ENCODE results near the gene TICAM1. TPM values are rescaled to one million over a fixed set of nuclear protein-coding genes. Genes with fewer than 3 reads are reported as not detected.
A peak's percentile ranks its signal among the peaks of the same experiment; 100 is the strongest.

The TICAM1 gene
- total and polyA plus RNA-seq, 2 of the 13 experiments (the other 11 are each of a cell fraction or from before 2014, with no cell fraction given), result 0.33 to 0.95 TPM

- TF ChIP-seq ZFP36L1 (CRISPR knock-in tag; IDR thresholded peaks at IDR 0.05) (peak; percentile 32; the same call in 1 of the 2 replicates), KAT8 (CRISPR knock-in tag; IDR thresholded peaks at IDR 0.05) (0 out of 2 replicates have a peak, but pooled peaks have one; percentile 24), ZNF44 (CRISPR knock-in tag; IDR thresholded peaks at IDR 0.05) (no peak), ZNF235 (CRISPR knock-in tag; IDR thresholded peaks at IDR 0.05; ENCODE audit: borderline replicate concordance) (no peak), BCLAF1 (IDR thresholded peaks at IDR 0.05) (no peak), ZNF431 (CRISPR knock-in tag; IDR thresholded peaks at IDR 0.05; ENCODE audit: borderline replicate concordance, low read depth) (0 out of 2 replicates have a peak, but pooled peaks have one; percentile 37), SKIL (CRISPR knock-in tag; IDR thresholded peaks at IDR 0.05; ENCODE audit: borderline replicate concordance) (no peak), ZFYVE20 (CRISPR knock-in tag; IDR thresholded peaks at IDR 0.05; ENCODE audit: borderline replicate concordance, low read depth) (no peak), NAIF1 (CRISPR knock-in tag; IDR thresholded peaks at IDR 0.05; ENCODE audit: borderline replicate concordance) (no peak), ZNF407 (CRISPR knock-in tag; IDR thresholded peaks at IDR 0.05; ENCODE audit: not compliant biosample characterization) (peak; percentile 23), ELK4 (CRISPR knock-in tag; IDR thresholded peaks at IDR 0.05; ENCODE audit: borderline replicate concordance) (no peak), NR1H2 (CRISPR knock-in tag; IDR thresholded peaks at IDR 0.05; ENCODE audit: borderline replicate concordance, low read depth) (no peak), FOXA1 (IDR thresholded peaks at IDR 0.05) (peak; percentile 76), FOXA1 (CRISPR knock-in tag; IDR thresholded peaks at IDR 0.05) (peak; percentile 67)
These were observed 36.2 kb upstream of the TICAM1 start, which contains the start of gene PLIN3 (continued) for GRCh38 chr19:4867534-4868285.

All from HepG2 (cell line).